ENCODE data around the gene ADAM22. TPM values are rescaled to one million over a fixed set of nuclear protein-coding genes. Genes with fewer than 3 reads are reported as not detected.

Gene ADAM22
- total and polyA plus RNA-seq, 2 donors (not counting 1 experiment from before 2014, with no cell fraction given), result 0.18 to 0.66 TPM

GRCh38 chr7:88003581-88003980 is 69.5 kb downstream of the ADAM22 start:
- no peak overlapping the region for H3K27ac ChIP-seq (ENCODE audit: insufficient read depth, low read length)
- TF ChIP-seq, protein P1, sequence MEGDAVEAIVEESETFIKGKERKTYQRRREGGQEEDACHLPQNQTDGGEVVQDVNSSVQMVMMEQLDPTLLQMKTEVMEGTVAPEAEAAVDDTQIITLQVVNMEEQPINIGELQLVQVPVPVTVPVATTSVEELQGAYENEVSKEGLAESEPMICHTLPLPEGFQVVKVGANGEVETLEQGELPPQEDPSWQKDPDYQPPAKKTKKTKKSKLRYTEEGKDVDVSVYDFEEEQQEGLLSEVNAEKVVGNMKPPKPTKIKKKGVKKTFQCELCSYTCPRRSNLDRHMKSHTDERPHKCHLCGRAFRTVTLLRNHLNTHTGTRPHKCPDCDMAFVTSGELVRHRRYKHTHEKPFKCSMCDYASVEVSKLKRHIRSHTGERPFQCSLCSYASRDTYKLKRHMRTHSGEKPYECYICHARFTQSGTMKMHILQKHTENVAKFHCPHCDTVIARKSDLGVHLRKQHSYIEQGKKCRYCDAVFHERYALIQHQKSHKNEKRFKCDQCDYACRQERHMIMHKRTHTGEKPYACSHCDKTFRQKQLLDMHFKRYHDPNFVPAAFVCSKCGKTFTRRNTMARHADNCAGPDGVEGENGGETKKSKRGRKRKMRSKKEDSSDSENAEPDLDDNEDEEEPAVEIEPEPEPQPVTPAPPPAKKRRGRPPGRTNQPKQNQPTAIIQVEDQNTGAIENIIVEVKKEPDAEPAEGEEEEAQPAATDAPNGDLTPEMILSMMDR (conservative IDR thresholded peaks at IDR 0.05 in 1 of 2, IDR thresholded peaks at IDR 0.05 in 1 of 2; ENCODE audit: low read depth in 1 of 2, low read length in 2 of 2), result no peak
- no peak for TF ChIP-seq EZH2 (IDR thresholded peaks at IDR 0.05; ENCODE audit: low read length, missing control alignments)
- no peak overlapping the region for H3K4me2 ChIP-seq (ENCODE audit: extremely low read depth, insufficient read depth, low read length)
- H3K36me3 ChIP-seq (ENCODE audit: control insufficient read depth, insufficient read depth, low read length), result no peaks in the 10 kb centered on the region
- H3K9me3 ChIP-seq (ENCODE audit: control insufficient read depth, insufficient read depth, low read depth, low read length), result no peaks in the 10 kb centered on the region
- H3K27me3 ChIP-seq (ENCODE audit: control insufficient read depth, insufficient read depth, low read length), result no peaks in the 10 kb centered on the region
- H3K79me2 ChIP-seq (ENCODE audit: control insufficient read depth, insufficient read depth, low read length), result no peaks in the 10 kb centered on the region
- no peak overlapping the region for H2AFZ ChIP-seq (ENCODE audit: low read length)
- H3K4me1 ChIP-seq (ENCODE audit: control insufficient read depth, extremely low read depth, insufficient read depth, low read length), result no peaks in the 10 kb centered on the region
- DNase-seq (ENCODE audit: low read depth in 2 of 2), result no peak
- no peaks in the 10 kb centered on the region for H4K20me1 ChIP-seq (ENCODE audit: control insufficient read depth, extremely low read depth, insufficient read depth, low read length)
- H3K4me3 ChIP-seq (replicated peaks in 1 of 4; ENCODE audit: control extremely low read depth in 1 of 4, insufficient read depth in 1 of 4, low read depth in 3 of 4, low read length in 4 of 4), result no peak overlapping the region
- no peak overlapping the region for H3K9ac ChIP-seq (ENCODE audit: insufficient read depth, low read length)

DNA sequence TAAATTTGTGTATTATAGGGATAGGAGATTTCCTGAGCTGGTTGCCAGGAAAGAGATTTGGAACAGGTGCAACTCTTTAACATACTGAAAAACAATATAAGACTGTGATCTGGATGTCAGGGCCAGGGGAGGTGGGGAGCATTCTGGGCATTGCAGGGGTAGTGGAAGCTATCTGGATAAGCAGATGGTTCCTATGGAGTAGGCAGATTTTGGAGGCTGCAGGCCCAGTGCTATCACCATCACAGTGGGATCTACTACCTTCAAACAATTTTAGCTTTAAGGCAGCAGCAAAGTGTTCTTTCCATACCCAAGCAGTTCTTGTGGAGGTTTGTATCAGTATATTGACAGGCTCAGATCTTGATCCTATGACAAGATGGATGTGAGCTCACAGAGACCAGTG is 71.1 kb downstream of the ADAM22 start:
- DNase-seq (ENCODE audit: low read depth in 2 of 2), result no peak
- Histone ChIP-seq H4K20me1 (ENCODE audit: control insufficient read depth, extremely low read depth, insufficient read depth, low read length) (no peaks in the 10 kb centered on the region), H3K9me3 (ENCODE audit: control insufficient read depth, insufficient read depth, low read depth, low read length) (no peaks in the 10 kb centered on the region), H2AFZ (ENCODE audit: low read length) (no peak overlapping the region), H3K4me3 (replicated peaks in 1 of 4; ENCODE audit: control extremely low read depth in 1 of 4, insufficient read depth in 1 of 4, low read depth in 3 of 4, low read length in 4 of 4) (no peak overlapping the region), H3K79me2 (ENCODE audit: control insufficient read depth, insufficient read depth, low read length) (no peaks in the 10 kb centered on the region), H3K4me1 (ENCODE audit: control insufficient read depth, extremely low read depth, insufficient read depth, low read length) (no peaks in the 10 kb centered on the region), H3K9ac (ENCODE audit: insufficient read depth, low read length) (no peak overlapping the region), H3K27ac (ENCODE audit: insufficient read depth, low read length) (no peak overlapping the region), H3K27me3 (ENCODE audit: control insufficient read depth, insufficient read depth, low read length) (no peaks in the 10 kb centered on the region), H3K36me3 (ENCODE audit: control insufficient read depth, insufficient read depth, low read length) (no peaks in the 10 kb centered on the region), H3K4me2 (ENCODE audit: extremely low read depth, insufficient read depth, low read length) (no peak overlapping the region)
- no peak for TF ChIP-seq EZH2 (IDR thresholded peaks at IDR 0.05; ENCODE audit: low read length, missing control alignments)
- TF ChIP-seq, protein P1 (conservative IDR thresholded peaks at IDR 0.05 in 1 of 2, IDR thresholded peaks at IDR 0.05 in 1 of 2; ENCODE audit: low read depth in 1 of 2, low read length in 2 of 2), result no peak

DNA sequence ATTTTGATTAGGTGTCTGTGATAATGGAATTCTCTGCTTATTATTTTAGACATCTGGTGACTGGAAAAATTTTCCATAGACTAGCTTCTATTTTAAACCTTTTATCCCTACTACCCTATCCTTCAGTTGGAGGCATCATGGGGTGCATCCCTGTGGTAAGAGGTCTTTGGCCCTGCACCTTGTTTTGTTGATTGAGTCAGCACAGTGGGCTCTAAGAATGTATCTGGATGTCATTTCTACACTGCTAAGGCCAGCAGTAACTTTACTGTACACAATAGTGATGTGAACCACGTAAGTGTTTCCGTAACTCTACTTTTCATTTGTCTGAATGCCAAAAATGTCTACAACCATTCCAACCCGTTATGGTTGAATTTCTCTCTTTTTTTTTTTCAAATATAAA is 75.6 kb downstream of the ADAM22 start:
- no peaks in the 10 kb centered on the region for H3K27me3 ChIP-seq (ENCODE audit: control insufficient read depth, insufficient read depth, low read length)
- no peaks in the 10 kb centered on the region for H3K4me1 ChIP-seq (ENCODE audit: control insufficient read depth, extremely low read depth, insufficient read depth, low read length)
- no peaks in the 10 kb centered on the region for H3K9me3 ChIP-seq (ENCODE audit: control insufficient read depth, insufficient read depth, low read depth, low read length)
- no peaks in the 10 kb centered on the region for H4K20me1 ChIP-seq (ENCODE audit: control insufficient read depth, extremely low read depth, insufficient read depth, low read length)
- no peak overlapping the region for H2AFZ ChIP-seq (ENCODE audit: low read length)
- no peak overlapping the region for H3K4me3 ChIP-seq (replicated peaks in 1 of 4; ENCODE audit: control extremely low read depth in 1 of 4, insufficient read depth in 1 of 4, low read depth in 3 of 4, low read length in 4 of 4)
- H3K9ac ChIP-seq (ENCODE audit: insufficient read depth, low read length), result no peak overlapping the region
- H3K27ac ChIP-seq (ENCODE audit: insufficient read depth, low read length), result no peak overlapping the region
- TF ChIP-seq, protein P1 (conservative IDR thresholded peaks at IDR 0.05 in 1 of 2, IDR thresholded peaks at IDR 0.05 in 1 of 2; ENCODE audit: low read depth in 1 of 2, low read length in 2 of 2), result no peak
- no peak for TF ChIP-seq EZH2 (IDR thresholded peaks at IDR 0.05; ENCODE audit: low read length, missing control alignments)
- H3K79me2 ChIP-seq (ENCODE audit: control insufficient read depth, insufficient read depth, low read length), result no peaks in the 10 kb centered on the region
- no peak for DNase-seq (ENCODE audit: low read depth in 2 of 2)
- no peak overlapping the region for H3K4me2 ChIP-seq (ENCODE audit: extremely low read depth, insufficient read depth, low read length)
- no peaks in the 10 kb centered on the region for H3K36me3 ChIP-seq (ENCODE audit: control insufficient read depth, insufficient read depth, low read length)
